SK-N-SH (cell line): ENCODE results near the gene RET.

ENCODE experiments used
- CHD2 ChIP-seq: fragments of 150-350 bp; IDR thresholded peaks from 2 replicates; pipeline ENCODE4 v1.6.1; 2018; ENCODE audit warnings: low read length; ENCODE audit not compliant: partially characterized antibody
- CTCF ChIP-seq: fragments of 200-600 bp; sonication (generic); IDR thresholded peaks from 2 replicates; pipeline ENCODE4 v1.6.1; 2017; ENCODE audit warnings: antibody characterized with exemption, mild to moderate bottlenecking, moderate library complexity
- EP300 ChIP-seq, 2 experiments: IDR thresholded peaks; 2 replicates each; pipeline versions ENCODE4 v1.4.0 to v1.6.1; 2012; ENCODE audit warnings: borderline replicate concordance in 1 of 2, low read depth in 1 of 2, low read length in 1 of 2
- EZH2phosphoT487 ChIP-seq: fragments of 200-600 bp; sonication (generic); IDR thresholded peaks from 2 replicates; pipeline ENCODE4 v1.6.1; 2017; ENCODE audit warnings: low read depth, mixed run types, mild to moderate bottlenecking, antibody characterized with exemption, moderate library complexity, borderline replicate concordance
- GABPA ChIP-seq: IDR thresholded peaks from 2 replicates; pipeline ENCODE4 v1.4.0; 2012; ENCODE audit warnings: low read depth, mild to moderate bottlenecking
- MXI1 ChIP-seq: IDR thresholded peaks from 2 replicates; pipeline ENCODE4 v1.6.1; 2012; ENCODE audit warnings: mild to moderate bottlenecking, low read depth, low read length, improper control_type of control experiment
- POLR2AphosphoS5 ChIP-seq: IDR thresholded peaks from 2 replicates; pipeline ENCODE4 v1.6.1; 2012; ENCODE audit warnings: low read depth, low read length
- RAD21 ChIP-seq: IDR thresholded peaks from 2 replicates; pipeline ENCODE4 v1.6.1; 2012; ENCODE audit warnings: mild to moderate bottlenecking, low read length
- RFX5 ChIP-seq: IDR thresholded peaks from 2 replicates; pipeline ENCODE4 v1.6.1; 2012; ENCODE audit warnings: mild to moderate bottlenecking, improper control_type of control experiment, low read length
- SIN3A ChIP-seq: IDR thresholded peaks from 2 replicates; pipeline ENCODE4 v1.6.1; 2012; ENCODE audit warnings: low read depth, mild to moderate bottlenecking, low read length, moderate library complexity, borderline replicate concordance
- USF1 ChIP-seq: IDR thresholded peaks from 2 replicates; pipeline ENCODE4 v1.4.0; 2012; ENCODE audit warnings: low read depth, borderline replicate concordance
- TF ChIP-seq, protein P1 (sequence below): fragments of 150-350 bp; IDR thresholded peaks from 2 replicates; pipeline ENCODE4 v1.6.1; 2017; ENCODE audit warnings: antibody characterized with exemption, low read length, low read depth, borderline replicate concordance

- TF ChIP-seq EP300 (IDR thresholded peaks at IDR 0.05; ENCODE audit: borderline replicate concordance in 1 of 2, low read depth in 1 of 2, low read length in 1 of 2) (no peak), CTCF (no peak), GABPA (no peak), EZH2phosphoT487 (no peak), CHD2 (no peak), USF1 (no peak), SIN3A (no peak), POLR2AphosphoS5 (no peak), RAD21 (no peak), RFX5 (no peak), MXI1 (no peak)
- TF ChIP-seq, protein P1, sequence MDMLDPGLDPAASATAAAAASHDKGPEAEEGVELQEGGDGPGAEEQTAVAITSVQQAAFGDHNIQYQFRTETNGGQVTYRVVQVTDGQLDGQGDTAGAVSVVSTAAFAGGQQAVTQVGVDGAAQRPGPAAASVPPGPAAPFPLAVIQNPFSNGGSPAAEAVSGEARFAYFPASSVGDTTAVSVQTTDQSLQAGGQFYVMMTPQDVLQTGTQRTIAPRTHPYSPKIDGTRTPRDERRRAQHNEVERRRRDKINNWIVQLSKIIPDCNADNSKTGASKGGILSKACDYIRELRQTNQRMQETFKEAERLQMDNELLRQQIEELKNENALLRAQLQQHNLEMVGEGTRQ, result no peak
Measured at GRCh38 chr10:43114743-43115611, 38.1 kb downstream of the RET start.
